Neural progenitor cell (in vitro differentiated cells): ENCODE results near the gene MIGA1. TPM values are rescaled to one million over a fixed set of nuclear protein-coding genes. Genes with fewer than 3 reads are reported as not detected.
"Not testable (repeated sequence)": the region's sequence is repeated elsewhere in the genome, so short reads cannot be mapped to it uniquely, and the experiment has no call there.

Experiments
- DNase-seq: peaks from one replicate; pipeline ENCODE4 v3.0.0-alpha.2; 2016; ENCODE audit warnings: low spot score
- H2AFZ ChIP-seq: fragments of 200-600 bp; sonication (generic); replicated peaks from 2 replicates; pipeline ENCODE4 v1.6.1; 2016; ENCODE audit warnings: antibody characterized with exemption
- H3F3A ChIP-seq: fragments of 200-600 bp; sonication (generic); 2 replicates; pipeline ENCODE4 v1.6.1; 2016; ENCODE audit warnings: antibody characterized with exemption, low read depth
- H3K27ac ChIP-seq: fragments of 200-600 bp; sonication (generic); 2 replicates; pipeline ENCODE4 v1.5.1; 2016; ENCODE audit warnings: mild to moderate bottlenecking
- H3K27me3 ChIP-seq: fragments of 200-600 bp; sonication (generic); 2 replicates; pipeline ENCODE4 v1.6.1; 2016; ENCODE audit warnings: mild to moderate bottlenecking, moderate library complexity
- H3K36me3 ChIP-seq: fragments of 200-600 bp; sonication (generic); 2 replicates; pipeline ENCODE4 v1.5.1; 2016
- H3K4me1 ChIP-seq: fragments of 200-600 bp; sonication (generic); 2 replicates; pipeline ENCODE4 v1.6.1; 2016; ENCODE audit warnings: mixed run types
- H3K4me2 ChIP-seq: fragments of 200-600 bp; sonication (generic); 2 replicates; pipeline ENCODE4 v1.6.1; 2016
- H3K4me3 ChIP-seq: fragments of 200-600 bp; sonication (generic); 2 replicates; pipeline ENCODE4 v1.5.1; 2016
- H3K79me2 ChIP-seq: fragments of 200-600 bp; sonication (generic); 2 replicates; pipeline ENCODE4 v1.6.1; 2016; ENCODE audit warnings: low read depth
- H3K9ac ChIP-seq: fragments of 200-600 bp; sonication (generic); 2 replicates; pipeline ENCODE4 v1.6.1; 2016
- H3K9me3 ChIP-seq: fragments of 200-600 bp; sonication (generic); 2 replicates; pipeline ENCODE4 v1.5.1; 2016; ENCODE audit warnings: low read depth
- H4K20me1 ChIP-seq: fragments of 200-600 bp; sonication (generic); 2 replicates; pipeline ENCODE4 v1.6.1; 2016; ENCODE audit warnings: low read depth
- H3K27ac Mint-ChIP-seq: 3 replicates; pipeline ENCODE4 v1.8.0; 2021; ENCODE audit warnings: mixed read lengths
- H3K27me3 Mint-ChIP-seq: 2 replicates; pipeline ENCODE4 v1.8.0; 2022; ENCODE audit warnings: low read depth, mild to moderate bottlenecking, inconsistent platforms, moderate library complexity, mixed read lengths; ENCODE audit not compliant: insufficient read depth
- H3K36me3 Mint-ChIP-seq: 3 replicates; pipeline ENCODE4 v1.8.0; 2021; ENCODE audit warnings: mixed read lengths
- H3K4me1 Mint-ChIP-seq: 3 replicates; pipeline ENCODE4 v1.8.0; 2021; ENCODE audit warnings: mixed read lengths
- H3K4me3 Mint-ChIP-seq: 3 replicates; pipeline ENCODE4 v1.8.0; 2021; ENCODE audit warnings: mild to moderate bottlenecking, moderate library complexity, mixed read lengths
- H3K9me3 Mint-ChIP-seq: 3 replicates; pipeline ENCODE4 v1.8.0; 2020; ENCODE audit warnings: mixed read lengths
- CTCF ChIP-seq: fragments of 200-600 bp; sonication (generic); IDR thresholded peaks from 2 replicates; pipeline ENCODE4 v1.5.1; 2017; ENCODE audit warnings: antibody characterized with exemption, mild to moderate bottlenecking
- EZH2 ChIP-seq: fragments of 200-600 bp; sonication (generic); IDR thresholded peaks from 2 replicates; pipeline ENCODE4 v1.6.1; 2017; ENCODE audit warnings: antibody characterized with exemption, mild to moderate bottlenecking, moderate library complexity
- EZH2phosphoT487 ChIP-seq: fragments of 200-600 bp; sonication (generic); IDR thresholded peaks from 2 replicates; pipeline ENCODE4 v1.6.1; 2017; ENCODE audit warnings: antibody characterized with exemption
- total RNA-seq: library from RNA; depleted of rRNA; stranded (reverse); fragments of >200 nt; gene quantifications from 2 replicates; pipeline ENCODE4 v1.2.3, GENCODE V29; 2015; ENCODE audit warnings: low replicate concordance

The MIGA1 gene
- total RNA-seq, 1 donor from 2014 or later: 12.6 TPM

GRCh38 chr1:77802026-77802425 is 22.6 kb downstream of the MIGA1 start:
- Histone ChIP-seq H3K27ac (no peak overlapping the region), H3K4me3 (no peak overlapping the region), H3K4me1 (no peaks in the 10 kb centered on the region), H2AFZ (no peak overlapping the region), H3K79me2 (no peaks in the 10 kb centered on the region), H3F3A (no peaks in the 10 kb centered on the region), H3K36me3 (no peaks in the 10 kb centered on the region), H4K20me1 (peaks cover 11% of the 10 kb centered on the region), H3K9ac (no peak overlapping the region), H3K9me3 (no peaks in the 10 kb centered on the region), H3K27me3 (no peaks in the 10 kb centered on the region), H3K4me2 (no peak overlapping the region)
- peaks cover 7% of the 10 kb centered on the region for H3K36me3 Mint-ChIP-seq
- no peak overlapping the region for H3K4me3 Mint-ChIP-seq
- no peaks in the 10 kb centered on the region for H3K9me3 Mint-ChIP-seq
- H3K27me3 Mint-ChIP-seq: peaks cover 2% of the 10 kb centered on the region
- no peak overlapping the region for H3K27ac Mint-ChIP-seq
- H3K4me1 Mint-ChIP-seq: no peaks in the 10 kb centered on the region
- DNase-seq: no peak
- no peak for TF ChIP-seq EZH2
- TF ChIP-seq CTCF: no peak
- no peak for TF ChIP-seq EZH2phosphoT487

- H3K9ac ChIP-seq: no peak overlapping the region
- Mint-ChIP-seq H3K4me3 (no peak overlapping the region), H3K4me1 (no peaks in the 10 kb centered on the region), H3K36me3 (peaks cover 7% of the 10 kb centered on the region), H3K27ac (no peak overlapping the region), H3K9me3 (no peaks in the 10 kb centered on the region), H3K27me3 (peaks cover 2% of the 10 kb centered on the region)
- H3K9me3 ChIP-seq: no peaks in the 10 kb centered on the region
- no peaks in the 10 kb centered on the region for H3K79me2 ChIP-seq
- H2AFZ ChIP-seq: no peak overlapping the region
- no peaks in the 10 kb centered on the region for H3K4me1 ChIP-seq
- H3K27me3 ChIP-seq: no peaks in the 10 kb centered on the region
- H3K4me2 ChIP-seq: no peak overlapping the region
- H4K20me1 ChIP-seq: peaks cover 11% of the 10 kb centered on the region
- no peaks in the 10 kb centered on the region for H3F3A ChIP-seq
- H3K36me3 ChIP-seq: no peaks in the 10 kb centered on the region
- TF ChIP-seq EZH2: no peak
- no peak for TF ChIP-seq CTCF
- no peak for TF ChIP-seq EZH2phosphoT487
- no peak overlapping the region for H3K4me3 ChIP-seq
- DNase-seq: no peak
- H3K27ac ChIP-seq: no peak overlapping the region
Observed at GRCh38 chr1:77803371-77803770, 23.9 kb downstream of the MIGA1 start.

- H3K4me3 ChIP-seq, H3F3A ChIP-seq, H3K9me3 ChIP-seq, H3K27me3 Mint-ChIP-seq, H3K4me1 ChIP-seq, H3K36me3 ChIP-seq, H3K9ac ChIP-seq, H3K27ac Mint-ChIP-seq, H2AFZ ChIP-seq, H3K9me3 Mint-ChIP-seq, H3K27ac ChIP-seq, H3K27me3 ChIP-seq, H4K20me1 ChIP-seq, H3K4me3 Mint-ChIP-seq, H3K4me2 ChIP-seq, H3K4me1 Mint-ChIP-seq, H3K79me2 ChIP-seq, DNase-seq: not testable (repeated sequence)
- peaks cover 12% of the 10 kb centered on the region for H3K36me3 Mint-ChIP-seq
Observed at GRCh38 chr1:77809787-77810462, 30.5 kb downstream of the MIGA1 start.

- not testable (repeated sequence) for DNase-seq, H3K9me3 Mint-ChIP-seq, H4K20me1 ChIP-seq, H3K4me3 ChIP-seq, H3K4me1 ChIP-seq, H3K4me3 Mint-ChIP-seq, H3K27ac ChIP-seq, H3K4me1 Mint-ChIP-seq, H3K4me2 ChIP-seq, H3K27ac Mint-ChIP-seq, H3F3A ChIP-seq, H3K36me3 ChIP-seq, H2AFZ ChIP-seq, H3K79me2 ChIP-seq, H3K9me3 ChIP-seq, H3K27me3 ChIP-seq, H3K36me3 Mint-ChIP-seq, H3K9ac ChIP-seq, H3K27me3 Mint-ChIP-seq
Observed at GRCh38 chr1:77811589-77811988, 32.1 kb downstream of the MIGA1 start.
